ENCODE data around the gene MYO7A. TPM values are rescaled to one million over a fixed set of nuclear protein-coding genes. Genes with fewer than 3 reads are reported as not detected.

MYO7A gene
- total RNA-seq, 1 donor from 2014 or later = 2.2 TPM

- H3K9me3 Mint-ChIP-seq = no peaks in the 10 kb centered on the region
- peak; percentile 32 for TF ChIP-seq CTCF (IDR thresholded peaks at IDR 0.05; ENCODE audit: unreplicated experiment)
- H3K36me3 Mint-ChIP-seq = no peaks in the 10 kb centered on the region
- peaks cover 1% of the 10 kb centered on the region for H3K4me1 Mint-ChIP-seq
- H3K27ac Mint-ChIP-seq = no peak overlapping the region
- no peak overlapping the region for H3K4me3 Mint-ChIP-seq
- DNase-seq (ENCODE audit: low spot score in 2 of 2, unreplicated experiment in 2 of 2) = peak in 1 of 2 experiments; percentile 12
- H3K27me3 Mint-ChIP-seq (ENCODE audit: low read depth) = no peaks in the 10 kb centered on the region
Measured at GRCh38 chr11:77198440-77198849, 70.4 kb downstream of the MYO7A start.

- Mint-ChIP-seq H3K27me3 (ENCODE audit: low read depth) (no peaks in the 10 kb centered on the region), H3K36me3 (no peaks in the 10 kb centered on the region)
Measured at GRCh38 chr11:77199137-77199745, 71.2 kb downstream of the MYO7A start.

GRCh38 chr11:77200351-77201268 is 72.6 kb downstream of the MYO7A start:
- DNase-seq (ENCODE audit: low spot score in 2 of 2, unreplicated experiment in 2 of 2) = no peak
- Mint-ChIP-seq H3K36me3 (no peaks in the 10 kb centered on the region), H3K9me3 (no peaks in the 10 kb centered on the region), H3K27me3 (ENCODE audit: low read depth) (no peaks in the 10 kb centered on the region), H3K4me3 (no peak overlapping the region), H3K27ac (no peak overlapping the region), H3K4me1 (peaks cover 1% of the 10 kb centered on the region)
- no peak for TF ChIP-seq CTCF (IDR thresholded peaks at IDR 0.05; ENCODE audit: unreplicated experiment)

More at GRCh38 chr11:77199137-77199745, 71.2 kb downstream of the MYO7A start:
- DNase-seq (ENCODE audit: low spot score in 2 of 2, unreplicated experiment in 2 of 2) = peak in 1 of 2 experiments; percentile 3
- Mint-ChIP-seq H3K9me3 (no peaks in the 10 kb centered on the region), H3K4me1 (peaks cover 1% of the 10 kb centered on the region), H3K27ac (no peak overlapping the region), H3K4me3 (no peak overlapping the region)
- TF ChIP-seq CTCF (IDR thresholded peaks at IDR 0.05; ENCODE audit: unreplicated experiment) = no peak

GRCh38 chr11:77201370-77201769 is 73.3 kb downstream of the MYO7A start:
- TF ChIP-seq CTCF (IDR thresholded peaks at IDR 0.05; ENCODE audit: unreplicated experiment) = no peak
- no peak overlapping the region for H3K4me3 Mint-ChIP-seq
- H3K9me3 Mint-ChIP-seq = no peaks in the 10 kb centered on the region
- H3K27ac Mint-ChIP-seq = no peak overlapping the region
- H3K4me1 Mint-ChIP-seq = peaks cover under 1% of the 10 kb centered on the region
- no peaks in the 10 kb centered on the region for H3K36me3 Mint-ChIP-seq
- no peak for DNase-seq (ENCODE audit: low spot score in 2 of 2, unreplicated experiment in 2 of 2)
- H3K27me3 Mint-ChIP-seq (ENCODE audit: low read depth) = no peaks in the 10 kb centered on the region

GRCh38 chr11:77201991-77202841 is 74.2 kb downstream of the MYO7A start:
- H3K9me3 Mint-ChIP-seq = no peaks in the 10 kb centered on the region
- no peaks in the 10 kb centered on the region for H3K36me3 Mint-ChIP-seq
- no peaks in the 10 kb centered on the region for H3K27me3 Mint-ChIP-seq (ENCODE audit: low read depth)
- H3K27ac Mint-ChIP-seq = no peak overlapping the region
- no peak for TF ChIP-seq CTCF (IDR thresholded peaks at IDR 0.05; ENCODE audit: unreplicated experiment)
- DNase-seq (ENCODE audit: low spot score in 2 of 2, unreplicated experiment in 2 of 2) = peak in 1 of 2 experiments; percentile 33
- no peak overlapping the region for H3K4me3 Mint-ChIP-seq
- peaks cover 5% of the 10 kb centered on the region for H3K4me1 Mint-ChIP-seq

Data from mesothelial cell of epicardium (in vitro differentiated cells).